DMS 273 (cell line): ENCODE data around the gene FMO5.
"Not testable (repeated sequence)": the region's sequence is repeated elsewhere in the genome, so short reads cannot be mapped to it uniquely, and the experiment has no call there.

Experiments
- DNase-seq: peaks from one replicate; lab custom pipeline; 2025; ENCODE audit not compliant: unreplicated experiment; lab: John Stamatoyannopoulos, UW

The FMO5 gene

DNA sequence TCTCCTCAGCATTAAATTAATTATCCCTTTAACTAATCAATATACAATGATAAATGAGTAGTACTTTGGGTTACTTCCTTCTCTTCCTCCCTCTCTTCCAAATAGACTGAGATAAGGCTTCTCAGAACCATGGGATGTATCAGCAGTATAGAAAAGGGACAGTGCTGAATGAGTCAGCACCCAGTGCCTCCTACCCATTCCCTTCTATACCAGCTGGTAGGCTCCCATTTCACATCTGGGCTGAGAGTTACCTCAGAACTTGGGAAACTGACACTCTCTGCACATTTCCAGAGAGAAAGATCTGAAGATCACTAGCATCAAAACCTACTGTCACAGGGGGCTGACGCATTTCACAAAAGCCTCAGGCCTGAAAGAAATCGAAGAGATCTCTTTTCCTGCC is 68.0 kb downstream of the FMO5 start:
- DNase-seq, result not testable (repeated sequence)

DNA sequence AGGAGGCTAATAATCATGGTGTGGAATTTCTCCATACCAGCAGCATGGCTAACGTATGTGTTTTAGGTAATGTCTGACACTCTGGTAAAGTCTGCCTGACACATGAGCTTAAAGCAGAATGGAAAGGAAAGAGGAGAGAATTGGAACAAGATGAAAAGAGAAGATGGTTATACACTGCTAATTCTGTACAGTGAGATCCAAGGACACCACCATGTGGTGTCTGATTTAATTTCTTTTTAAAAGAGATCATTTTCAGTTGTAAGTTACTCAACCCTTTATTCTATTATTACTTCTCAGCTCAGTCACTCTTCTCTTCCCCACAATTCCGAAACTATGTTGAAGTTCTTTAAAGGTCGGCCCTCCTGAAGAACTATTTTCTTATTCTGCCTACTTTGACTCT is 68.5 kb downstream of the FMO5 start:
- DNase-seq, result no peak

DNA sequence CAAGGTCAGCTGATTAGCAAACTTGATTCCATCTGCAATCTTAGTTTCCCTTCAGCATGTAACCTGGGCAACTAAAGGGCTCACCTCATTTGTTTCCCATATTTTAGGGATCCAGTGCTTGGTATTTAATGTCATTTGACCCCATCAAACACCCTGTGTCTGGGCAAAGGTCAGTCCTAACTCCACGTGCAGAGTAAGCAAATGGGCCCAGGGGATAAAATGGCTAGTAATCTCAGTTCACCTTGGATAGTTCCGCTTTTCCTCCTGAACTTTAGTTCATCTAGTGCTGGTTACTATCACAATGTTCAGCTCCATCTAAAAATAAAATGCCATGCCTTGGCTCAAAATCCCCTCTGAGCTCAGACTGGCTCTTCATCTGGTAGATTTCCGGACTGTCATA is 72.4 kb downstream of the FMO5 start:
- no peak for DNase-seq

DNA sequence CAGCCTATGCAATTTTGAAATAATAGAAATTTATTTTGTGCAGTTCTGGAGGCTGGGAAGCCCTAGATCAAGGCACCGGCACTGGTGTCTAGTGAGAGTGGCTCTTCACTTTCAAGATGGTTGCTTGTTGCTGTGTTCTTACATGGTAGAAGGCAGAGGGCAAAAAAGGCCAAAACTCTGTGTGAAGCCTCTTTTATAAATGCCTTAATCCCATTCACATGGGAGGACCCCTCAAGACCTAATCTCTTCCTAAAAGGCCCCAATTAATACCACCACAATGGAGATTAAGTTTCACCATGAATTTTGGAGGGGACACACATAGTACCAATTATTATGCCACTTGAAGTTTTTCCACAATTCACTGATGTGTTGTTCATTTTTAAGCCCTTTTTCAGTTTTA is 73.9 kb downstream of the FMO5 start:
- no peak for DNase-seq

DNA sequence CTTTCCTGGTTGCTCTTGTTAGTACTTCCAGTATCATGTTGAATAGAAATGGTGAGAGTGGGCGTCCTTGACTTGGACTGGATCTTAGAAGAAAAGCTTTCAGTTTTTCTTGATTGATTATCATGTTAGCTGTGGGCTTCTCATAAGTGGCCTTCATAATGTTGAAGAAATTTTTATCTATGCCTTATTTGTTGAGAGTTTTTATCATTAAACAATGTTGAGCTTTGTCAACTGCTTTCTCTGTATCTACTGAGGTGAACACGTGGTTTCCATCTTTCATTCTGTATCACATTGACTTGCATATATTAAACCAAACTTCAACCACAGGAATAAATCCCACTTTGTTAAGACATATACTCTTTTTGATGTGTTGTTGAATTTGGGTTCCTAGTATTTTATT is 82.3 kb downstream of the FMO5 start:
- DNase-seq, result no peak
